Measurements from ENCODE around the gene BRAF.
"Not testable (repeated sequence)": the region's sequence is repeated elsewhere in the genome, so short reads cannot be mapped to it uniquely, and the experiment has no call there.

Gene BRAF

DNA sequence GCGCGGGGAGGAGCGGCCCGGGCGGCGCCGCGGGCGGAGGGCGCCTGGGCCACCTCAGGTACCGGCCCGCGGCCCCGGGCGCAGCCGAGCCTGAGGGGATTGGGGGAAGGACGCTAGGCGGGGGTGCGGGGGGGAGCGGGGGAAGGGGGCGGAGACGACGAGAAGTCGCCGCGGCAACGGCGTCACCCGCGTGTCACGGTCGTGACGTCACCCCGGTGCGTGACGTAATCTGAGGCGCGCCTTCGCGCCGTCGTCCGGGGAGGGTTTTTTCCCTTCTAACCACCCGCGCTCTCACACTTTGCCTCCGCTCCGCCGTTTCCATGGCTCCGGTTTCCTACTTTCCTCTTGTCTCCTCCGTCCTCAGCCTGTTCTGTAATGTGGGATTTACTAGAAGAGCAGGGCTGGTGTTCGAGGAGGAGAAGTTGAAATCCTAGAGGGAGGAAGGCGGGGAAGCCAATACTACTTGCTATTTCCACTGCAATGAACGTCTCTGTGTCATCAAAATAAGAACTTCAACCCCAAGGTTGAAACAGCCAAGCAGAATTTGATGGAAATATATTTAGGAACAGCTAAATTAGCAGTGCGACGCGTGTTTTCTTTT lies at the start of gene BRAF:
TSS of gene BRAF (minus strand) at position 109 of the 601 bp plus-strand sequence. CDS start 226 bp downstream, outside the sequence.
- DNase-seq (ENCODE audit: low read depth in 3 of 3, low spot score in 1 of 3), result peak; percentile 82 to 98 (median 87)

DNA sequence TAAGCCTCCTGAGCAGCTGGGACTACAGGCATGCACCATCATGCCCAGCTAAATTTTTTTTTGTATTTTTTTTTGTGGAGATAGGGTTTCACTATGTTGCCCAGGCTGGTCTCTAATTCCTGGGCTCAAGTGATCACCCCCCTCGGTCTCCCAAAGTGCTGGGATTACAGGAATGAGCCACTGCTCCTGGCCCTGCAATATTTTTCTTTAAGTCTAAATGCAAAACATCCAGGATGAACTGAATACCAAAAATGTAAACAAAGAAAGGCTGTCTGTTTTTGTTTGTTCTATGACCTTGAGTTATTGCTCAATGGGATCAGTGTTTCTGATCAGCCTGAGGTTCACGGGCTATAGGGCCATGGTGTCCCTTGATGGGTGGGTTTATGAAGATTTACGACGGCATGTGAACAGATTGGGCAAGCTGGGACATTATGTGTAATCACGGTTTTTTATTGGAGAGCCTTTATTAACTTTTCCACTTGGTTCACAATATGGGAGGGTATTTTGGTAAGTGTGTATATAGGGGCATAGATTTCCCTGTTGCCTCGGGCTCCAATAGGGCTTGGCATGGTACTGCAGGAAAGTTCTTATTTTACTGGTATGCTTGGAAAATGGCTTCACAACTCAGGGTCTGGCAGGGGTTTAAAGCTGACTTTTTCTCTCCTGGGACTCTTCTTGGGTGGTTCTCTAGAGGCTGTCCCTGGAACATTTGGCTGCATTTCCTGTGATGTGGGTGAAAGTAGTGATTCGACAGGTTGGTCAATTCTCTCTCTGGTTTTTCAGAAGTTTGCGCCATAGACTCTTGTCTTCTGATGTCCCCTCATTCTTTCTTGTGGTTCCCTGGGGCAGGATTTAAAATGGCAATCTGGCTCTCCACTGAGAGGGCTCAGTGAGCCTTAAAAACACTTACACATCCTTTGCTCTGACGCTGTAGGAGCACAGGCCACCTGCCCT lies 48.4 kb upstream of the BRAF start:
- DNase-seq (ENCODE audit: low read depth in 3 of 3, low spot score in 1 of 3), result no peak

DNA sequence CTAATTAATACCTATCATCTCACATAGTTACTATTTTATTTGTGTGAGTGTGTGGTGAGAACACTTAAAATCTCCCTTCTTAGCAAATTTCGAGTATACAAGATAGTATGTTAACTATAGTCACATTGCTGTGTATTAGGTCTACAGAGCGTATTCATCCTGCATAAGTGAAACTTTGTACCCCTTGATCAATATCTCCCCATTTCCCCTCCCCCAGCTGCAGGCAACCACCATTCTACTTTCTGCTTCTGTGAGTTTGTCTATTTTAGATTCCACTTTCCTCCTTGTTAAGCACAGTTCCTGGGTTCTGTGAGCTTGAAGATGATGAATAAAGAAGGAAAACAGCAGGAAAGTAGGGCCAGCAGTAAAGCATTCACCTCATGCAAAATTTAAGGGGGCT lies 47.6 kb upstream of the BRAF start:
- no peak for DNase-seq (ENCODE audit: low read depth in 3 of 3, low spot score in 1 of 3)

DNA sequence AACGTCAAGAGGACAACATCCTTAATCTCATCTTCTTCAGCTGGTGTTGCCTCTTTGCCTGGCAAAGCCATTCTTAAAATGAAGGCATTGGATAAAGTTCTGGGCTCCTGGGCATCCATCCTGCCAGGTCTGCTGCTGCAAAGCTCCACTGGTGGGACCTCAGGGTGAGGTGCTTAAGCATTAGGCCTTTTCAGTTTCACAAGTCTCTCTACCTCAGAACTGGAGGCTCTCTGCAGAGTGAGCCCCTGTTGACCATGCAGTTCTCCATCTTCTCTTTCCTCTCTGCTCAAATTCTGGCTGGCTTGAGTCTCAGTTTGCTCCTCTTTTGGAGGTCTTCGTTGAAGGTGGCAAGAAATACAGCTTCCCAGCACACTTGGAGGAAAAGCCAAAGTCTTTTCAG lies 42.7 kb upstream of the BRAF start:
- DNase-seq (ENCODE audit: low read depth in 3 of 3, low spot score in 1 of 3), result no peak

DNA sequence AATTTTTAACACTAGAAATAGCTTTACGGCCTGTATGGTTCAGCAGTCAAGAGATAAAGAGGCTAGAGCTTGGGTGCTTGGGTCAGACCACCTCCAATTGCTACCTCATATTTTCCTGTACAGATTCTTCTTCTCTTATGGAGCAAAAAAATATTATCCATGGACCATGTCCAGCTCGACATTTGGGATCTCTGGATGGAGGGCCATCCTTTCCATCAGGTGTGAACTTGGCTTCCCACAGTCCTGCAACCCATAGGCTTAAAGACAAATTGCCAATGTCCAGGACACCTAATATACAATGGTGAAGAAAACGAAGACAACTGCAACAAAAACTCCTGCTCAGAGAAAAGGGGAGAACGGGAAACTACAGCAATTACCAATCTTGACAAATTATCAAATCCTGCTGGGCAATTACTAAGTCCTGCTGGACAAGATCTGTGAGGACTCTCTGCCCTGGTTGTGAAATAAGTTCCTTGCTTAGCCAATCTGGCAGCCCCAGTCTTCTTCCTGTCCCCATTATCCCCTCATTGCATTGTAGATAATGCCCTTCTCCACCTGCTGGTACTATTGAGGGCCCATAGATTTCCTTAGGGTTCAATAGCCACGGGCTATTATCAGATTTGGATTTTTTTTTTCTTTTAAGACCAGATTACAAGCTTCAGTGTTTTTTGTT lies 42.0 kb upstream of the BRAF start:
- DNase-seq (ENCODE audit: low read depth in 3 of 3, low spot score in 1 of 3), result no peak

DNA sequence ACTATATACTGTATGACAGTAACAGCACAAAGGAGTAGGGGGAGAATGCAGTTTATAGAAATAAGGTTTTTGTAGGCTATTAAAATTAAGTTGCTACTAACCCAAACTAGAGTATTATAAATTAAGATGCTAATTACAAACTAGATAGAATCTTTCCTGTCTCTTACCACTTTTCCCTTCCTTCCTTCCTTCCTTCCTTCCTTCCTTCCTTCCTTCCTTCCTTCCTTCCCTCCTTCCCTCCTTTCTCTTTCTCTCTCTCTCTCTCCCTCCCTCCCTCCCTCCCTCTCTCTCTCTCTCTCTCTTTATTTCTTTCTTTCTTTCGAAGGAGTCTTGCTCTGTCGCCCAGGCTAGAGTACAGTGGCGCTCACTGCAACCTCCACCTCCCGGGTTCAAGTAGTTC lies 36.4 kb upstream of the BRAF start:
- DNase-seq (ENCODE audit: low read depth in 3 of 3, low spot score in 1 of 3), result no peak

DNA sequence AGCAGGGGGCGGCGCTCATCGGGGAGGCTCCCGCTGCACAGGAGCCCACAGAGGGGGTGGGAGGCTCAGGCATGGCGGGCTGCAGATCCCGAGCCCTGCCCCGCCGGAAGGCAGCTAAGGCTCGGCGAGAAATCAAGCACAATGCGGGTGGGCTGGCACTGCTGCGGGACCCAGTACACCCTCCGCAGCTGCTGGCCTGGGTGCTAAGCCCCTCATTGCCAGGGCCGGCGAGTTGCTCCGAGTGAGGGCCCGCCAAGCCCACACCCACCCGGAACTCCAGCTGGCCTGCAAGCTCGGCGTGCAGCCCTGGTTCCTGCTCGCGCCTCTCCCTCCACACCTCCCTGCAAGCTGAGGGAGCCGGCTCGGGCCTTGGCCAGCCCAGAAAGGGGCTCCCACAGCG lies 32.3 kb upstream of the BRAF start:
- DNase-seq (ENCODE audit: low read depth in 3 of 3, low spot score in 1 of 3), result not testable (repeated sequence)

DNA sequence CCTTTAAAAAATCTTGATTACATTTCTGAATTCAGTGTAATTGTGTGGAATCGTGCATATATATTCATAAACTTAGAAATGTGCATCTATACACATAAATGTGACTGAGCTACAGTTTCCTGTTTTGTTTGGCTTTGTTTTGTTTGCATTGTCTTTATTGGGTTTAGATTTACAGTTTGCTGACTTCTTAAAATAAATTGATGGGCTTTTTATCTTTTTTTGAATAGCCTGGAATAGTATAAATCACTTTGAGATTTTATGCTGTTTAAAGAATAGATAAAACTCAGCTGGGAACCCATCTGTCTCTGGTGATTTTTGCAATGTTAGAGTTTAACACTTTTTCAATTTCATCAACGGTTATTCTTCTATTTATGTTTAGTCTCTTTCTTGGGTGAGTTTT lies 21.2 kb upstream of the BRAF start:
- DNase-seq (ENCODE audit: low read depth in 3 of 3, low spot score in 1 of 3), result no peak

DNA sequence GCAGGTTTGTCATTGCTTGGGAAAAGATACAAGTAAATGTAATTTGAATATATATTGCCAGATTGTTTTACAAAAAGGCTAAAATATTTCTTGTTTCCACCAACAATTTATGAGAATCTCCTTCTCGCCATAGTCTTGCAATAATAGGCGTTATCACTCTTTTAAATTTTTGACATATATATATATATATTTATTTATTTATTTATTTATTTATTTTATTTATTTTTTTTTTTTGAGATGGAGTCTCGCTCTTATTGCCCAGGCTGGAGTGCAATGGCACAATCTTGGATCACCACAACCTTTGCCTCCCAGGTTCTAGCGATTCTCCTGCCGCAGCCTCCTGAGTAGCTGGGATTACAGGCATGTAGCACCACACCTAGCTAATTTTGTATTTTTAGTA lies 17.5 kb upstream of the BRAF start:
- DNase-seq (ENCODE audit: low read depth in 3 of 3, low spot score in 1 of 3), result not testable (repeated sequence)

DNA sequence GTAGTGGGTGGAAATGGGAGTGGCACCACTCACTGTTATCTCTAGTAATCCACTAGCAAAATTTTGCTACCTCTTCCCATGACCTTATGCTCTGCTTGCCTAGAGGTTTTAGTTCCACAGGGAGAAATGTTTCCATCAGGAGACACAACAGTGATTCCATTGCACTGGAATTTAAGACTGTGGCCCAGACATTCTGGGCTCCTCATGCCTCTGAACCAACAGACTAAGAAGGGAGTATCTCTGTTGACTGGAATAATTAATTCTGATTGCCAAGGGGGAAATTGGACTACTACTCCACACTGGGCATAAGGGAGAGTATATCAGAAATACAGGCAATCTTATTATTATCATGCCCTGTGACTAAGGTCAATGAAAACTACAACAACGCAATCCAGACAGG lies 16.2 kb upstream of the BRAF start:
- DNase-seq (ENCODE audit: low read depth in 3 of 3, low spot score in 1 of 3), result no peak

DNA sequence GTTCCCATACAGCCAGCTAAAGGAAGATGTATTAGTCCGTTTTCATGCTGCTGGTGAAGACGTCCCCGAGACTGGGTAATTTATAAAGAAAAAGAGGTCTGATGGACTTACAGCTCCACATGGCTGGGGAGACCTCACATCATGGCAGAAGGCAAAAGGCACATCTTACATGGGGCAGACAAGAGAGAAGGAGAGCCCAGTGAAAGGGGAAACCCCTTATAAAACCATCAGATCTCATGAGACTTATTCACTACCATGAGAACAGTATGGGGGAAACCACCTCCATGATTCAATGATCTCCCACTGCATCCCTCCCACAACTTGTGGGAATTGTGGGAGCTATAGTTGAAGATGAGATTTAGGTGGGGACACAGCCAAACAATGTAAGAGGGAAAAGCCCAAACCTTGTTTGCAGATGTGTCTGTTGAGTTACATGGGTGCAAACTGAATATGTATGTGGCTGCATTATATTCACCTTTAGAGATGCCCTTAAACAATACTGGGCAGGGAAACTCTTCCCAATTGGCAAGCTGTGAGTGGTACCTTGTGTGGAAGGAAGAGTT lies 13.1 kb upstream of the BRAF start:
- no peak for DNase-seq (ENCODE audit: low read depth in 3 of 3, low spot score in 1 of 3)

DNA sequence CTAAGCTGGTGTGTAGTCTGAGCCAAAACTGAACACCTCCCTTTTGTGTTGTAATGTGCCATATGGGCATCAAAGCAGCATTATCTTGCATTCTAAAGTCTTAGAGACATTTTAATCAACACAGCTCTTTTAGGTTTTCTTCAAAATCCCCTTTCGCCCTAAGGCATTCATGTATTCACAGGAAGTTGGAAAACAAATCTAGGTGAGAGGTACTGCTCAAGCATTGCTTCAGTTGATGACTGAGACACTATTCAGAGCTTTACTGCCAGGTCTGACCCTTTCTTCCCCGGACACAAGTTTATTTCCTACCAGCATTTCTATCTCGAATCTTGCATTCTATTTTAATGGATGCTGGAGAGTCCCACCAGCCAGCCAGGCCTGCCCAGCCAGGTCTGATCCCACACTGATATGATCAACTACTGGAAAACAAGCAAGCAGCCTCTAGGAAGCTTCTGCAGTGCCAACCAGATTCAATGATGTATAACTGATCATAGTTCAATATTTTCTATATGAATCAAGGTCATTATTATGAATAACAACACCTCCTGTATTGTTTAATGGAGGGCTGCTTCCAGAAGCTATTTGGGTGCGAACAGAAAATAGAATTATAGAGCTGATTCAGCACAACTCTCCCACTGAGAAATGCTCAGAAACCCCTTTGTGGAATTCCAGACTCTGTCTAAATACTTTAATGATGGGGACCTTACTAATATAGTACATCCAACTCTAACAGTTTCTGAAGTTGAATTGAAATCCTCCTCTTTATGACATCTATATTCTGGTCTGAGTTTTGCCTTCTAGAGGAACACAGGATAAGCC lies 4.0 kb upstream of the BRAF start:
- no peak for DNase-seq (ENCODE audit: low read depth in 3 of 3, low spot score in 1 of 3)

DNA sequence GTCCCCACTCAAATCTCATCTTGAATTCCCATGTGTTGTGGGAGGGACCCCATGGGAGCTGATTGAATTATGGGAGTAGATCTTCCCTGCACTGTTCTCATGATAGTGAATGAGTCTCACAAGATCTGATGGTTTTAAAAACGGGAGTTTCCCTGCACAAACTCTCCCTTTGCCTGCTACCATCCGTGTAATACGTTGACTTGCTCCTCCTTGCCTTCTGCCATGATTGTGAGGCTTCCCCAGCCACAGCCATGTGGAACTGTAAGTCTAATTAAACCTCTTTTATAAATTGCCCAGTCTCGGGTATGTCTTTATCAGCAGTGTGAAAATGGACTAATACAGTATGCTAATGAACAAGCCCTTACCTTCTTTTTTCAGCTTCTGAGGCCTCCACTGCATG lies 3.2 kb upstream of the BRAF start:
- not testable (repeated sequence) for DNase-seq (ENCODE audit: low read depth in 3 of 3, low spot score in 1 of 3)

DNA sequence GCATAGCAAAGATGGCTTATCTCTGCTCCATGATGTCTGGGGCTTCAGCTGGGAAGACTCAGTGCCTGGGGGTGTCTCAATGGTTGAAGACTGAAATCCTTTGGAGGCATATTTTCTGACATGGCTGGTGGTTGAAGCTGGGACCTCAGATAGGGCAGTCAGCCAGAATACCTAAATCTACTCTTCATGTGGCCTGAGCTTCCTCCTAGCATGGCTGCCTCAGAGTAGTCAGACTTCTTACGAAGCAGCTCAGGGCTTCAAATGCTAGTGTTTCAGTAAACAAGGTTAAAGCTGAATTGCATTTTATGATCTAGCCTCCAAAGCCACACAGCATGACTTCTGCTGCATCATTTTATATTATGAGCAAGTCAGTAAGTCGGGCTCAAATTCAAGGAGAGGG lies 2.6 kb upstream of the BRAF start:
- DNase-seq (ENCODE audit: low read depth in 3 of 3, low spot score in 1 of 3), result no peak

DNA sequence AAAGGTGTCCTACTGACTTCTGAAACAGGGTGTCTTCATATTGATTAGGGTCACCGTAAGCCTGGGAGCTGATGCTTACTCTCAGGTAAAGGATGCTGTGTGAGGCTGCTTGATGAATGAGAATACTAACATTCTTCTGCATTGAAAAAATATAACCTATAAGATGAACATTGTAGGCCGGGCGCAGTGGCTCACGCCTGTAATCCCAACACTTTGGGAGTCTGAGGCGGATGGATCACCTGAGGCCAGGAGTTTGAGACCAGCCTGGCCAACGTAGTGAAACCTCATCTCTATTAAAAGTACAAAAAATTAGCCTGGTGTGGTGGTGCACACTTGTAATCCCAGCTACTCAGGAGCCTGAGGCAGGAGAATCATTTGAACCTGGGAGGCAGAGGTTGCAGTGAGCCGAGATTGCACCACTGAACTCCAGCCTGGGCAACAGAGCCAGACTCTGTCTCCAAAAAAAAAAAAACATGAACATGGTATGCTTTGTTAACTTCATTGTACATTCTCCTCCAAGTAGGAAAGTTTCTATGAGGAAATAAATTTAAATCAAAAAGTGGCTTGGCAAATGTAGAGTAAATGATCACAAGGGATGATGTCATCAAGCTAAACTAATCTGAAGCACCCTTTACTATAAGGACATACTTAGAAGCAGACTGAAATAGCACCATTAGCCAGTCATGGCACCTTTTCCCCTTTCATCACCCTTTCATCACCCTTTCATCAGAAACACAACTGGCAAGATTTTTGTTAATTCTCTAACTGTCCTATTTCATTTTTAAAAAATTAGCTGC lies 1.5 kb upstream of the BRAF start:
- DNase-seq (ENCODE audit: low read depth in 3 of 3, low spot score in 1 of 3), result no peak

DNA sequence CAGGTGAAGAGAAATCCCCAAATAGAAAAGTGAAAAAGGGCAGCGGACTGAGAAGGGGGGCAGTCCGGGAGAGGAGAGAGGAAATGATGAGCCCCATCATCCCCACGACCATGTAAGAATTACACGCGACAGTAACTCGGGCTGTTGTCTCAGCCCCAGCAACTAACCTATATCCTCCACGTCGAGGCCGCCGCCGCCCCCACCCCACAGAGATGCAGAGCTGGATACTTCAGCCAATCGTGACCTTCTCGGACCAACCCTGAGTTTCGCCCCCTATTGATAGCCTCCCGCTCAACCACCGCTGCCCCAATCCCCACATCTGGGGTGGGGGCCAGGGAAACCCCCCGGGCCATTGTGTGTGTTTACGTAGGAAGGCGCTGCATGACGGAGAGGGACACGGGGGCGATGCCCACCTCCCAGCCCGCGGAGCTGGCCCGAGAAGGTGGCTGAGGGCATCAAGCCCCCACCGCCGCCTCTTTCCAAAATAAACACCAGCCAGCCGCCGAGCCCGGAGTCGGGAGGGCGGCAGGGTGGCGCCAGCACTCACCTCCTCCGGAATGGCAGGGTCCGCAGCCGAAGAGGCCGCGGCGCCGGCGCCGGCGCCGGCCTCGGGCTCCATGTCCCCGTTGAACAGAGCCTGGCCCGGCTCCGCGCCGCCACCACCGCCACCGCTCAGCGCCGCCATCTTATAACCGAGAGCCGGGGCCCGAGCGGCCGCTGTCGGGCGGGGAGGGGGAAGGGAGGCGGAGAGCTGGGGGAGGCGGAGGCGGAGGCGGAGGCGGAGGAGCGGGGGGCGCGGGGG lies 509 bp downstream of the BRAF start:
- peak; percentile 21 to 44 (median 30) for DNase-seq (ENCODE audit: low read depth in 3 of 3, low spot score in 1 of 3)

DNA sequence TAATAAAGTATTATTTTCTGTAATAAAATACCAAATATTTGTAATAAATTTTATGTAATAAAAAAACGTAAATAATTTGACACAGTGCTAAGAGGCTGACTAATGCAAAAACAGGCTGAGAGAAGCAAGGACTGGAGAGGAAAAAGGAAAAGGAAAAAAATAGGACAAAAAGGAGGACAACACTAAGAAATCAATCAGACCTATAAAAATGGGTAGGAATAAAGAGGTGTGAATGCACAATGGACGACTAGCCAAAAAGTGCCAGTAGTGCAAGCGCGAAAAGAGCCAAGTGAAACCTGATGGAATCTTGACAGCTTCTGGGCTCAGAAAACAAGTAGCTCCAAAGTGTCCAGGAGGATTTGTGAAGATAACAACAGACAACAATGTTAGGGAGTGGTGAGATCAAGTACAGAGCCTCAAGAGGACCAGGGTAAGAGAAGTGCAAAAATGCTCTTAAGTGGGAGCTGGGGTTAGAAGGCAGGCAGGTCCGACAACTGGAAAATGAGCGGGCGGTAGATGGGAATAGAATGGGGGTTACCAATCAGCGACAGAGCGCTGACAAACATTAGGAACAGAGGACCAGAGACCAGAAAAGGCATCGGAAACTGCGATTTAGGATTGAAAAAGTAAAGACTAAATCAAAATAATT lies 1.2 kb downstream of the BRAF start:
- DNase-seq (ENCODE audit: low read depth in 3 of 3, low spot score in 1 of 3), result no peak

DNA sequence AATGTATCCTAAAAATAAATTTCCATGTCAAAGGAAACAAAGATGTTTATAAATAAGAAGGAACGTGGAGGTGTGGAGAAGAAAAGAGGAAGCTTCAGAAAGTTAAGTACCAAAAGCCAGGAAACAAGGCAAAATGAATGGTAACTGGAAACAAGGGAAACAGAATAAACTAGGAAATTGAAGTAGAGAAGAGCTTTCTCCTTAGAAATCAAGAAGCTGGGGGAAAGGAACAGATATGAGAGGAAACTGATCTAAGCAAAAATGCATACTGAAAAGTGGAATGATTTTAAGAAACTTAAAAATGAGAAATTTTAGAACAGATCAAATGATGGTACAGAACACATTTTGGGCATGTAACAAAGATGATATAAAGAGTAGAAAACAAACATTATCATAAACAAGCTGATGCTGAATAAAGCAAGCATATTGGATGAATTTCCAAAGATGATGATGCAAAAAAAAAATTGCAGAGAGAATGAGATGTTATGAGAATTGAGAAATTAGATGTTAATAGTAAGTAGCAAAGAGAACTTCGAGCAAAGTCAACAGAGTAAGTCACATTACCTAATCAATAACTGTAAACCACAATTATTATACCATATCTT lies 1.9 kb downstream of the BRAF start:
- DNase-seq (ENCODE audit: low read depth in 3 of 3, low spot score in 1 of 3), result no peak
